GM12878 (cell line): ENCODE measurements around the gene RPS6KA2.

ENCODE experiments used
- ATF2 ChIP-seq: IDR thresholded peaks from 2 replicates; pipeline ENCODE4 v1.6.1; 2012; ENCODE audit warnings: low read length, inconsistent platforms
- BHLHE40 ChIP-seq, 2 experiments: fragments of 450-650 bp in 1 of 2; IDR thresholded peaks; 2 replicates each; pipeline ENCODE4 v1.6.1; 2011 to 2017; ENCODE audit warnings: low read depth in 2 of 2, borderline replicate concordance in 1 of 2, improper control_type of control experiment in 1 of 2, low read length in 1 of 2, mild to moderate bottlenecking in 1 of 2
- TF ChIP-seq, protein P1 (sequence below), 3 experiments: IDR thresholded peaks in 2 of 3; conservative IDR thresholded peaks in 1 of 3; 2 replicates each; pipeline ENCODE4 v1.5.1; 2011; ENCODE audit warnings: low read depth in 3 of 3, low read length in 3 of 3, mild to moderate bottlenecking in 3 of 3, control low read depth in 2 of 3, moderate library complexity in 2 of 3, inconsistent platforms in 1 of 3, mixed read lengths in 1 of 3; ENCODE audit not compliant: control insufficient read depth in 2 of 3, insufficient read depth in 1 of 3; ENCODE audit errors: extremely low read depth in 1 of 3

- TF ChIP-seq ATF2 (no peak), BHLHE40 (IDR thresholded peaks at IDR 0.05; ENCODE audit: borderline replicate concordance in 1 of 2, low read depth in 2 of 2, low read length in 1 of 2) (no peak)
- TF ChIP-seq, protein P1, sequence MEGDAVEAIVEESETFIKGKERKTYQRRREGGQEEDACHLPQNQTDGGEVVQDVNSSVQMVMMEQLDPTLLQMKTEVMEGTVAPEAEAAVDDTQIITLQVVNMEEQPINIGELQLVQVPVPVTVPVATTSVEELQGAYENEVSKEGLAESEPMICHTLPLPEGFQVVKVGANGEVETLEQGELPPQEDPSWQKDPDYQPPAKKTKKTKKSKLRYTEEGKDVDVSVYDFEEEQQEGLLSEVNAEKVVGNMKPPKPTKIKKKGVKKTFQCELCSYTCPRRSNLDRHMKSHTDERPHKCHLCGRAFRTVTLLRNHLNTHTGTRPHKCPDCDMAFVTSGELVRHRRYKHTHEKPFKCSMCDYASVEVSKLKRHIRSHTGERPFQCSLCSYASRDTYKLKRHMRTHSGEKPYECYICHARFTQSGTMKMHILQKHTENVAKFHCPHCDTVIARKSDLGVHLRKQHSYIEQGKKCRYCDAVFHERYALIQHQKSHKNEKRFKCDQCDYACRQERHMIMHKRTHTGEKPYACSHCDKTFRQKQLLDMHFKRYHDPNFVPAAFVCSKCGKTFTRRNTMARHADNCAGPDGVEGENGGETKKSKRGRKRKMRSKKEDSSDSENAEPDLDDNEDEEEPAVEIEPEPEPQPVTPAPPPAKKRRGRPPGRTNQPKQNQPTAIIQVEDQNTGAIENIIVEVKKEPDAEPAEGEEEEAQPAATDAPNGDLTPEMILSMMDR (IDR thresholded peaks at IDR 0.05 in 2 of 3, conservative IDR thresholded peaks at IDR 0.05 in 1 of 3; ENCODE audit: control insufficient read depth in 2 of 3, extremely low read depth in 1 of 3, insufficient read depth in 1 of 3, low read depth in 3 of 3, low read length in 3 of 3) = no peak
Observed at GRCh38 chr6:166446567-166447065, 180.4 kb downstream of the RPS6KA2 start.
